ENCODE data around the gene AMOTL1.

- TF ChIP-seq EP300 (IDR thresholded peaks at IDR 0.05) (no peak), CTCF (IDR thresholded peaks at IDR 0.05) (no peak), POLR2AphosphoS5 (IDR thresholded peaks at IDR 0.05) (no peak), POLR2A (IDR thresholded peaks at IDR 0.05) (no peak)
These were observed 55.1 kb downstream of the AMOTL1 start for GRCh38 chr11:94823102-94823732.

All from stomach (tissue), 4 donors.